K562 (cell line): ENCODE results near the gene MADD. TPM values are rescaled to one million over a fixed set of nuclear protein-coding genes. Genes with fewer than 3 reads are reported as not detected.

Source experiments
- ATAC-seq: fragments of 200-7000 bp; cut with Tn5 transposase; 3 replicates; pipeline ENCODE4 v1.9.1; 2020; ENCODE audit warnings: moderate library complexity
- BruUV-seq: library from RNA; stranded (reverse); fragments of 400-500 nt; replicated peaks from 2 replicates; lab custom pipeline; 2021; lab: Mats Ljungman, UMichigan
- CTCF ChIA-PET: fragments of 300-600 bp; formaldehyde crosslinking; extraction: SDS; loops from one replicate; lab custom pipeline; 2021; ENCODE audit warnings: low intra/inter-chr PET ratio; lab: Yijun Ruan, JAX
- POLR2A ChIA-PET: fragments of 300-600, 350-650 bp; sonication (Branson Sonifier 250); formaldehyde crosslinking; extraction: SDS; loops from one replicate; lab custom pipeline; 2021; ENCODE audit warnings: antibody characterized with exemption, inconsistent platforms; lab: Yijun Ruan, JAX
- DNase-seq, 4 experiments: peaks; one replicate each; pipeline versions ENCODE4 v3.0.0 to v3.0.0-alpha.2; 2011 to 2018; ENCODE audit warnings: low spot score in 3 of 4, mixed read lengths in 3 of 4; ENCODE audit errors: extremely low read depth in 1 of 4
- FAIRE-seq: peaks from 2 replicates; lab custom pipeline; 2011; peaks lifted over from hg19 to GRCh38; lab: Jason Lieb, UNC
- H2AFZ ChIP-seq: 2 replicates; pipeline ENCODE4 v1.6.0; 2011; ENCODE audit warnings: low read depth, low read length, control low read depth, inconsistent platforms
- H3K27ac ChIP-seq: fragments of 200-600 bp; 3 replicates; pipeline ENCODE4 v1.8.0; 2011; ENCODE audit warnings: low read depth, mild to moderate bottlenecking, control low read depth, inconsistent platforms, low read length, moderate library complexity, mixed read lengths; ENCODE audit errors: extremely low read depth
- H3K27me3 ChIP-seq, 2 experiments: fragments of 300-600 bp in 1 of 2; 2 replicates in 1 of 2; 3 replicates in 1 of 2; pipeline versions ENCODE4 v1.6.0 to v1.8.0; 2011; ENCODE audit warnings: inconsistent platforms in 2 of 2, low read length in 2 of 2, mild to moderate bottlenecking in 1 of 2, mixed read lengths in 1 of 2, moderate library complexity in 1 of 2; ENCODE audit not compliant: control insufficient read depth in 2 of 2, insufficient read depth in 2 of 2
- H3K36me3 ChIP-seq: fragments of 300-600 bp; 3 replicates; pipeline ENCODE4 v1.8.0; 2011; ENCODE audit warnings: mild to moderate bottlenecking, low read length, inconsistent platforms; ENCODE audit not compliant: control insufficient read depth, insufficient read depth
- H3K4me1 ChIP-seq, 2 experiments: fragments of 200-600 bp in 1 of 2; replicated peaks in 1 of 2; 2 replicates in 1 of 2; 3 replicates in 1 of 2; pipeline versions ENCODE4 v1.5.1 to v1.8.0; 2011; ENCODE audit warnings: inconsistent platforms in 2 of 2, low read length in 2 of 2, mild to moderate bottlenecking in 1 of 2, mixed read lengths in 1 of 2, moderate library complexity in 1 of 2; ENCODE audit not compliant: control insufficient read depth in 2 of 2, insufficient read depth in 2 of 2
- H3K4me2 ChIP-seq: 2 replicates; pipeline ENCODE4 v1.6.1; 2011; ENCODE audit warnings: low read length, control low read depth, inconsistent platforms, mixed read lengths; ENCODE audit not compliant: insufficient read depth
- H3K4me3 ChIP-seq: fragments of 200-600 bp; sonication (generic), shearing (Covaris generic); 2 replicates; pipeline ENCODE4 v1.5.1; 2016; ENCODE audit warnings: control low read depth, inconsistent platforms
- H3K79me2 ChIP-seq: fragments of 200-600 bp; 3 replicates; pipeline ENCODE4 v1.8.0; 2011; ENCODE audit warnings: low read length, inconsistent platforms; ENCODE audit not compliant: control insufficient read depth, insufficient read depth
- H3K9ac ChIP-seq, 2 experiments: 2 replicates each; pipeline versions ENCODE4 v1.6.0 to v1.6.1; 2011; ENCODE audit warnings: low read depth in 2 of 2, low read length in 2 of 2, control low read depth in 1 of 2, inconsistent platforms in 1 of 2, mild to moderate bottlenecking in 1 of 2, mixed read lengths in 1 of 2; ENCODE audit not compliant: insufficient read depth in 1 of 2
- H3K9me1 ChIP-seq: one replicate; pipeline ENCODE4 v1.6.0; 2011; ENCODE audit warnings: inconsistent platforms, mild to moderate bottlenecking, low read length, moderate library complexity; ENCODE audit not compliant: control insufficient read depth, insufficient read depth
- H3K9me3 ChIP-seq: replicated peaks from 2 replicates; pipeline ENCODE4 v1.5.1; 2011; ENCODE audit warnings: low read depth, low read length, inconsistent platforms; ENCODE audit not compliant: control insufficient read depth, insufficient read depth
- H4K20me1 ChIP-seq: replicated peaks from 2 replicates; pipeline ENCODE4 v1.6.1; 2011; ENCODE audit warnings: low read length, inconsistent platforms, mixed read lengths; ENCODE audit not compliant: control insufficient read depth, insufficient read depth
- JUND ChIP-seq, 2 experiments: IDR thresholded peaks; 2 replicates in 1 of 2; 3 replicates in 1 of 2; pipeline ENCODE4 v1.6.1; 2011; ENCODE audit warnings: borderline replicate concordance in 2 of 2, low read depth in 2 of 2, low read length in 2 of 2, improper control_type of control experiment in 1 of 2, missing biosample characterization in 1 of 2, missing genetic modification characterization in 1 of 2, missing genetic modification reagents in 1 of 2
- KLF16 ChIP-seq: IDR thresholded peaks from 2 replicates; pipeline ENCODE4 v1.6.1; 2016; ENCODE audit warnings: antibody characterized with exemption
- MAZ ChIP-seq, 2 experiments: fragments of 450-650 bp in 1 of 2; sonication (generic) in 1 of 2; formaldehyde crosslinking; IDR thresholded peaks in 1 of 2; conservative IDR thresholded peaks in 1 of 2; 2 replicates each; pipeline versions ENCODE4 v1.4.0 to v1.5.0; 2020; ENCODE audit warnings: mild to moderate bottlenecking in 1 of 2, missing genetic modification reagents in 1 of 2
- POLR2H ChIP-seq: IDR thresholded peaks from 2 replicates; pipeline ENCODE4 v1.6.1; 2016; ENCODE audit warnings: missing genetic modification characterization, low read depth, mild to moderate bottlenecking, control low read depth, missing compliant biosample characterization, moderate library complexity
- PTTG1 ChIP-seq: fragments of 450-650 bp; IDR thresholded peaks from 2 replicates; pipeline ENCODE4 v1.6.1; 2016; ENCODE audit warnings: low read depth, mild to moderate bottlenecking, missing genetic modification characterization, missing compliant biosample characterization
- RAD21 ChIP-seq, 2 experiments: fragments of 250-450 bp in 1 of 2; fragments of 450-650 bp in 1 of 2; sonication (Bioruptor Pico) in 1 of 2; formaldehyde crosslinking in 1 of 2; IDR thresholded peaks in 1 of 2; conservative IDR thresholded peaks in 1 of 2; 2 replicates each; pipeline versions ENCODE4 v1.4.0 to v1.8.0; 2020 to 2022; ENCODE audit warnings: mild to moderate bottlenecking in 2 of 2, moderate library complexity in 1 of 2
- REST ChIP-seq, 2 experiments: fragments of 450-650 bp; formaldehyde crosslinking in 1 of 2; IDR thresholded peaks; 2 replicates each; pipeline versions ENCODE4 v1.4.0 to v1.6.1; 2014 to 2020; ENCODE audit warnings: mild to moderate bottlenecking in 2 of 2, borderline replicate concordance in 1 of 2, low read depth in 1 of 2
- SMC3 ChIP-seq: conservative IDR thresholded peaks from 2 replicates; pipeline ENCODE4 v1.6.1; 2011; ENCODE audit warnings: low read depth, low read length, improper control_type of control experiment; ENCODE audit not compliant: insufficient read depth
- TSC22D4 ChIP-seq: fragments of 450-650 bp; IDR thresholded peaks from 2 replicates; pipeline ENCODE4 v1.6.1; 2016; ENCODE audit warnings: missing genetic modification characterization, missing biosample characterization, control low read depth
- ZFPM2 ChIP-seq: fragments of 250-450 bp; sonication (Bioruptor Pico); IDR thresholded peaks from 2 replicates; pipeline ENCODE4 v1.5.1; 2022; ENCODE audit warnings: mild to moderate bottlenecking
- ZNF140 ChIP-seq: fragments of 250-450 bp; sonication (Bioruptor Pico); IDR thresholded peaks from 2 replicates; pipeline ENCODE4 v1.8.0; 2021; ENCODE audit warnings: moderate library complexity, mild to moderate bottlenecking, inconsistent platforms
- WGBS: fragments of 100-300 bp; shearing (Covaris generic); methylation state at CpG from one replicate; pipeline ENCODE4 v1.1.6; 2016; ENCODE audit warnings: low coverage, mixed read lengths; ENCODE audit not compliant: insufficient coverage; ENCODE audit errors: missing lambda C conversion rate; 5-methylcytosine and 5-hydroxymethylcytosine counted together
- in situ Hi-C: fragments of 300-500 bp; cut with MboI; formaldehyde crosslinking; loops from 4 replicates; pipeline ENCODE4 v1.15.0; 2018; ENCODE audit warnings: inconsistent platforms, mixed read lengths
- intact Hi-C: fragments of 100-400 bp; cut with micrococcal nuclease; formaldehyde crosslinking; loops from 2 replicates; pipeline ENCODE4 v1.14.2; 2022
- polyA plus RNA-seq, 8 experiments: library from polyadenylated mRNA; depleted of rRNA in 4 of 8; stranded (reverse) in 5 of 8; unstranded in 3 of 8; fragments of >200 nt; fragmentation: Nextera tagmentation in 2 of 8; fragmentation: Illumina TruSeq in 1 of 8; extraction: Ambion mirVana in 2 of 8; extraction: Trizol in 1 of 8; gene quantifications; 2 replicates each; pipeline versions ENCODE4 v1.2.1 to v1.2.3, GENCODE V29; 2011 to 2014; ENCODE audit warnings: inconsistent platforms in 1 of 8, missing spikeins in 1 of 8
- total RNA-seq, 7 experiments: library from RNA; depleted of rRNA in 6 of 7; stranded (reverse); fragments of >200 nt in 6 of 7; fragmentation: Illumina TruSeq in 2 of 7; extraction: Trizol in 2 of 7; gene quantifications; 2 replicates each; pipeline versions ENCODE4 v1.2.1 to v1.2.3, GENCODE V29; 2011 to 2021; ENCODE audit warnings: low replicate concordance in 1 of 7

The MADD gene
- total and polyA plus RNA-seq, 9 of the 15 experiments (the other 6 are each of a cell fraction or from before 2014, with no cell fraction given): 0.68 to 57.6 (median 33.6) TPM

GRCh38 chr11:47259232-47259977 is 10.5 kb upstream of the MADD start:
- WGBS: 59% methylated on average over 8 of the region's 10 CpGs
- H3K27ac ChIP-seq: no peak overlapping the region
- H4K20me1 ChIP-seq: no peaks in the 10 kb centered on the region
- no peak overlapping the region for H3K4me2 ChIP-seq
- H3K9me1 ChIP-seq: no peaks in the 10 kb centered on the region
- no peak overlapping the region for H2AFZ ChIP-seq
- peaks cover 45 to 46% of the 10 kb centered on the region in 2 experiments for H3K4me1 ChIP-seq
- H3K79me2 ChIP-seq: no peaks in the 10 kb centered on the region
- ChIA-PET POLR2A (interaction anchor here (0.6 to 3.9 kb wide), 8 partner anchors 9 to 91 kb away, joined by 3 to 31 read pairs (median 6); partner anchors contain the start of gene ACP2), CTCF (interaction anchor here (0.6 to 3.6 kb wide), 3 partner anchors 91 to 99 kb away, joined by 3 to 46 read pairs (median 4); no protein-coding TSS in a partner anchor)
- no peak overlapping the region for H3K4me3 ChIP-seq
- intact Hi-C loops: loop anchor here (2.0 kb wide), 1 partner anchor 83 kb away; the partner anchor contains the start of gene ARFGAP2
- ATAC-seq (peak; percentile 82), DNase-seq (peak in 2 of 4 experiments; percentile 67 to 68), FAIRE-seq (peak; percentile 81)
- in situ Hi-C loops: no loop called here
- H3K36me3 ChIP-seq: no peaks in the 10 kb centered on the region
- no peaks in the 10 kb centered on the region for H3K27me3 ChIP-seq
- BruUV-seq: no TSS peak
- peak overlapping the region in 1 of 2 experiments; percentile 85; a peak in 2 of 4 replicates for H3K9ac ChIP-seq
- no peaks in the 10 kb centered on the region for H3K9me3 ChIP-seq
- TF ChIP-seq SMC3: 0 out of 2 replicates have a peak, but pooled peaks have one; percentile 10
- TF ChIP-seq RAD21 (CRISPR knock-in tag; conservative IDR thresholded peaks at IDR 0.05 in 1 of 2, IDR thresholded peaks at IDR 0.05 in 1 of 2): peak; percentile 28 to 65; a peak in 3 of 4 replicates
- TF ChIP-seq ZFPM2 (CRISPR knock-in tag): no peak
- TF ChIP-seq PTTG1 (tag): no peak
- no peak for TF ChIP-seq JUND (IDR thresholded peaks at IDR 0.05; ENCODE audit: borderline replicate concordance, low read depth, low read length)
- TF ChIP-seq JUND (tag; IDR thresholded peaks at IDR 0.05; ENCODE audit: borderline replicate concordance, low read depth, low read length): no peak
- TF ChIP-seq KLF16: 0 out of 2 replicates have a peak, but pooled peaks have one; percentile 38
- 0 out of 4 replicates have a peak, but pooled peaks of 1 of the 2 experiments have one; percentile 26 for TF ChIP-seq MAZ (CRISPR knock-in tag; conservative IDR thresholded peaks at IDR 0.05 in 1 of 2, IDR thresholded peaks at IDR 0.05 in 1 of 2)
- TF ChIP-seq REST (IDR thresholded peaks at IDR 0.05; ENCODE audit: borderline replicate concordance): peak; percentile 48; the same call in 1 of the 2 replicates
- TF ChIP-seq REST (CRISPR knock-in tag; IDR thresholded peaks at IDR 0.05; ENCODE audit: low read depth): no peak
- no peak for TF ChIP-seq POLR2H
- TF ChIP-seq TSC22D4: no peak
- TF ChIP-seq ZNF140 (CRISPR knock-in tag): no peak
